ENCODE measurements around the gene EME2. TPM values are rescaled to one million over a fixed set of nuclear protein-coding genes. Genes with fewer than 3 reads are reported as not detected.
"Not testable (repeated sequence)": the region's sequence is repeated elsewhere in the genome, so short reads cannot be mapped to it uniquely, and the experiment has no call there.

EME2 gene
- total RNA-seq, 1 donor from 2014 or later, result 6.8 TPM

DNA sequence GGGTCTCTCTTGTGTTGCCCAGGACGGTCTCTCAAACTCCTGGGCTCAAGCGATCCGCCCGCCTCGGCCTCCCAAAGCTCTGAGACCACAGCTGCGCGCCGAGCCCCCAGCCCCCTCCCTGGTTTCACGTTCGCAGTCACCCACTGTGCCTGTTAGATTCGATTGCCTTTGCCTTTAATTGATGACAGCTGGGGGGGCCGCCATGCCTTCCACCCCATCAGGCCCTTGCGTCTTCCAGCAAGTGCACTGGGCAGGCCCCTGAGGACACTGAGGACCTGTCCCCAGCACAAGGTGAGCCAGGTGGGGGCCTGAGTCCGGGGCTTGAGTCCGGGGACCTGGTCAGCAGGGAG, 17.6 kb downstream of the EME2 start:
- ATAC-seq (no peak), DNase-seq (ENCODE audit: low spot score) (no peak)

GRCh38 chr16:1790611-1791255, 18.1 kb downstream of the EME2 start:
- ATAC-seq (no peak), DNase-seq (ENCODE audit: low spot score) (peak; percentile 52)

- ATAC-seq (no peak), DNase-seq (ENCODE audit: low spot score) (peak; percentile 48)
These were observed 18.8 kb downstream of the EME2 start for GRCh38 chr16:1791256-1791942.

DNA sequence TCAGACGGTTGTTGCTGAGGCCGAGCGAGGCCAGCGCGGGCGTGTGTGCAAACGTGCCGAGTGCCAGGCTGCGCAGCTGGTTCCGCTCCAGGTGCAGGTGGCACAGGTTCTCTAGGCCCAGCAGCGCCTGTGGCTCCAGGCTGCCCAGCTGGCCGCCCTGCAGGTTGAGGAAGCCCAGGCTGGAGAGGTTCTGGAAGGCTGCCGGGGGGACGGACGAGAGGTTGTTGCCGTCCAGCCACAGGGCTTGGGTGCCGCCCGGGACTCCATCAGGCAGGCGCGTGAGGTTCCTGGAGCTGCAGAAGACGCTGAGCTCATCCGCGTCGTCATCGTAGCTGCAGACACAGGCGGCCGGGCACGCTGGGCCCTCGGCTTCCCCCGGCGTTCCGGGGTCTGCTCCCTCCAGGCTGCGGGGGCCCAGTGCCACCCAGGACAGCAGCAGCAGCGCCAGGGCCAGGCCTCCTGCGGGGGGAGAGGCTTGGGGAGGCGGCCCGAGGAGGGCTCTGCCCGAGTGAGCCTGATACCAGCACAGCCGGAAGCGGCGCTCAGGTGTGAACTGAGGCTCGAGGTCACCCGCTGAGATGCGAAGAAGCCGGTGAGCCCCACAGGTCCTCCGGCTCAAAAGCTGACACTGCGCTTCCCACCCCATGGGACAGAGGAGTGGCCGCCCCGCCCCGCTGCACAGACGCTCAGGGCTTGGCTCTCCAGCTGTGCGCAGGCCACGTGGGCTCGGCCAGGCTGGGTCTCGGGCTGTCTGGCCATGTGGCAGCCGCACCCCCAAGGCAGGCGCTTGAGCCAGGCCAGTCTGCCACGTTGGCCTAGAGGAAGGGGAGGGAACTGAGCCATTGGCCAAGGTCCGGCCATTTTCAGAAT, 19.6 kb downstream of the EME2 start:
- ATAC-seq (peak; percentile 67), DNase-seq (ENCODE audit: low spot score) (peak; percentile 86)

DNA sequence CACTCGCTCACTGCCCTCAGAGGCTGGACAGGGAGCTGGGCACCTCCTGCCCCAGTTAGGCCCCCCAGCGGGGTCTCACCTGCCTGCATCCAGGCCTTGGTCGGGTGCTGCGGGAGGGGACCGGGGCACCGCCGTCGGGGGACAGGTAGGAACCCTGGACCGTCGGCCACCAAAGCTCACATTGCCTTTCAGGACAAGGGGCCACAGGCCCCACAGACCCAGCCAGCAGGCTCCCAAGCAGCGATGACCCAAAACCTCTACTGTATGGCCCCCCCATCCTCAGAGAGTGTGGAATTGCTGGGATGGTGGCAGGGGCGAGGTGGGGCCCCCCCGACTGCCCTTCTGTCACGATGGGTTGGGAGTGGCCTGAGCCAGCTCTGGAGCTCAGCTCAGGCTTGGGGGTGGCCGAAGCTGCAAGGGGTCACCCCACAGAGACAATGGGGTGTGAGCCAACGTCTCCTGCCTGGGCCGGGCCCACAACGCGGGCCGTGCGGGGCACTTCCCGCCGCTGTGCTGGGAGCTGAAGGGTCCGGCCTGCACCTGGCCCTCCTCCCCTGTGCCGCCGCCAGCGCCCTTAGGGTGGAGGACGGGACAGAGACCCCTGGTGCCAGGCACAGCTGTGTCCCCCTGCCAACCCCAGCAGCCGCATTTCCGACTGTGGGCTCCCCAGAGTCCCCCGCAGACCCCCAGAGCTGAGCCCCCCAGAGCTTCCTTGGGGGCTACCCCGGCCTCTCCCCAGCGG, 20.4 kb downstream of the EME2 start:
- DNase-seq (ENCODE audit: low spot score), result peak; percentile 46
- peak; percentile 5 for ATAC-seq

- ATAC-seq (peak; percentile 77), DNase-seq (ENCODE audit: low spot score) (peak; percentile 87)
These were observed 21.1 kb downstream of the EME2 start, which contains the start of gene IGFALS for GRCh38 chr16:1793578-1794220. TSS of gene IGFALS (minus strand) at chr16:1793705. CDS start at chr16:1793652, 53 bp downstream.

DNA sequence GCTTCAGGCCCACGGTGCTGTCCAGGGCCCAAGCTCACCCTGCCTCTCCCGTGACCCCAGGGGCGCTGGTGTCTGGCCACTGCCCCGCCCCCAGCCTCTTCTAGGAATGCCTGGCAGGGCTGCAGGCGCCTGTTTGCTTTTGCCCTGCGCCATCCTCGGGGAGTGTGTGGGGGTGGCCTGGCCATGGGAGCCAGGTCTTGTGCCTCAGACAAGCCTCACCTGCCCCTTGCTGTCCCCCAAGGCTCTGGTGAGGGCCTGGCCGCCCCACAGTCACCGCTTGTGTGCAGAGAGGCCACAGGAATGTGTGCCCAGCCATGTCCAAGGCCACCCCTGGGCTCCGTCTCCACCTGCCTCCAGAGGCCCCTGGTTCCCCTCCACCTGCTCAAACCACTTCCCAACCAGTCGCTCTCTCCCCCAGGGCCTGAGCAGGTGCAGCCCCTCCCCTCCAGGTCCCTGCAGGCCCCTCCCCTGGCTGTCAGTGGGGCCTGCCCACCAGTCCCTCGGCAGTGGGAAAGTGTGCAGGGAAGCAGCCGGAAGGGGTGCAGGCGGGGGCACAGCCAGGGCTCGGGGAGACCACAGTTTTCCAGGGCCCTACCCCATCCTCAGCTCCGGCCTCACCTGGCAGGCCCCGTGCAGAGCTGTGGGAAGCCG, 21.7 kb downstream of the EME2 start:
- DNase-seq (ENCODE audit: low spot score), result peak; percentile 90
- ATAC-seq, result peak; percentile 73

- ATAC-seq (no peak), DNase-seq (ENCODE audit: low spot score) (peak; percentile 44)
These were observed 22.5 kb downstream of the EME2 start for GRCh38 chr16:1794908-1795666.

GRCh38 chr16:1799263-1799662, 26.7 kb downstream of the EME2 start:
- DNase-seq (ENCODE audit: low spot score); ATAC-seq: not testable (repeated sequence)

DNA sequence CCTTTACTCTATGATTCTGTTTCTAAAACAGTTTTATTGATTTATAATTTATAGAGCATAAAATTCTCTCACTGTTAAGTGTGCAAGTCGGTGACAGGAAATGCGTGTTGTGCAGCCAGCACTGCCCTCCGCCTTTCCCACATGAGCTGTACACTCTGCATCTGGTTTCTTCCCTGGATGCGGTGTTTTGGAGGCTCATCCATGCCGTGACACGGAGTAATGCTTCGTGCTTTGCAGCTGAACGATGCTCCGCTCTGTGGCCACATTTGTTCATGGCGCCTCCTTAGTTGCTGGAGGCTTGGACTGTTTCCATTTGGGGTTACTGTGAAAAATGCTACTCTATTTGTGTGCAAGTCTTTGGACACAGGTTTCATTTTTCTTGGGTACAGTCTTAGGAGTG, 28.1 kb downstream of the EME2 start:
- peak; percentile 11 for ATAC-seq
- no peak for DNase-seq (ENCODE audit: low spot score)

- DNase-seq (ENCODE audit: low spot score), result no peak
- no peak for ATAC-seq
These were observed 35.0 kb downstream of the EME2 start for GRCh38 chr16:1807626-1808025.

DNA sequence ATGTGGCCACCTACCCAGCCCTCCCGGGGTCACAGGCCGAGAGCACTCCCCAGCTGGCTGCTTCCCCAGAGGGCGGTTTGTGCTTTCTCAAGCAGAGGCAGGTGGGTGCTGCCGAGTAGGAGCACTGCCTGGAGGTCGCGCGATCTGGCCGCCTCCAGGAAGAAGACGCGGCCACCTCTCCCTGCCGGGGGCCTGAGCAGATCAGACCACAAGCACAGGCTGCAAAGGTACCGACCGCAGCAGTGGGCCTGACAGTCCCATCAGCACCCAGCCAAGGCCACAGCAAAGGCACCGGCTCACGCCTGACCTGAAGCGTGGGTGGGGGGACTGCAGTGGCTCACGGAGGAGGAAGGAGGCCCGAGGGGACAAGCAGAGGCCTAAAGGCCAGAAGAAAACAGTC, 36.1 kb downstream of the EME2 start:
- no peak for DNase-seq (ENCODE audit: low spot score)
- ATAC-seq, result no peak

- no peak for DNase-seq (ENCODE audit: low spot score)
- ATAC-seq, result peak; percentile 6
These were observed 36.7 kb downstream of the EME2 start for GRCh38 chr16:1809281-1809801.

DNA sequence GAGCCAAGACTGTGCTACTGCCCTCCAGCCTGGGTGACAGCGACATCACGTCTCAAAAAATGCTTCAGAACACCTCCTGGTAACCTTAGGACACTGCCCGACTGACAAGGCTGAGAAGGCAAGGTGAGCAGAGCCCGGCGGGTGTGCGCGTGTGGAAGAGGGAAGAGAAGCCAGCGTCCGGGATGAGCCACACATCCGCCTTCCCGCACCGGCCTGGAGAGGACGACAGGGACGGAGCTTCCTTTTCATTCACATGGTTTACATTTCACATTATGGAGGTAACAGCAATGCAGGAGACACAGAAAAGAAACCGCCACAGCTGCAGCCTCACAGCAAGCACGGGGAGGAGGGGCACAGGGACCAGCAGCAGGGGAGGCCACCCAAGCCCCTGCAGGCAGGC, 37.5 kb downstream of the EME2 start:
- DNase-seq (ENCODE audit: low spot score) (no peak), ATAC-seq (no peak)

GRCh38 chr16:1810536-1810935, 37.9 kb downstream of the EME2 start:
- DNase-seq (ENCODE audit: low spot score), result no peak
- no peak for ATAC-seq

DNA sequence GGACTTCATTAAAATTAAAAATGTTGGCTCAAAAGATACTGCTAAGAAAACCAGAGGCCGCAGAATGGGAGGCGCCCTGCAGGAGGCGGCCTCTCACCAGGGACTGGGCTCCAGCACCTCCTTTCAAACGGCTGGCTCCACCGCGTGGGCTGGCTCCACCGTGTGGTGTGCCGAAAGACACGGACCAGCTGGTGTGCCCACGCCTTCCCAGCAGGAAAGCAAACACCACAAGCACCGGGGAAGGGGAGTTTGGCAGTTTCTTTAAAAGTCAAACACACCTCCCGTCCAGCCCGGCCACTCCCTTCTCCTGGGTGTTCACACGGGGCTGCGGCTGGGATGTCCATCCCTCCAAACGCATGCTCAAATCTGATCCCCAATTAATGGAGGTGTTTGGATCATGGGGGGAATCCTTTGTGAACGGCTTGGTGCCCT, 40.1 kb downstream of the EME2 start:
- DNase-seq (ENCODE audit: low spot score), result peak; percentile 90
- peak; percentile 88 for ATAC-seq

- no peak for ATAC-seq
These were observed 42.9 kb downstream of the EME2 start for GRCh38 chr16:1815461-1815860.

DNA sequence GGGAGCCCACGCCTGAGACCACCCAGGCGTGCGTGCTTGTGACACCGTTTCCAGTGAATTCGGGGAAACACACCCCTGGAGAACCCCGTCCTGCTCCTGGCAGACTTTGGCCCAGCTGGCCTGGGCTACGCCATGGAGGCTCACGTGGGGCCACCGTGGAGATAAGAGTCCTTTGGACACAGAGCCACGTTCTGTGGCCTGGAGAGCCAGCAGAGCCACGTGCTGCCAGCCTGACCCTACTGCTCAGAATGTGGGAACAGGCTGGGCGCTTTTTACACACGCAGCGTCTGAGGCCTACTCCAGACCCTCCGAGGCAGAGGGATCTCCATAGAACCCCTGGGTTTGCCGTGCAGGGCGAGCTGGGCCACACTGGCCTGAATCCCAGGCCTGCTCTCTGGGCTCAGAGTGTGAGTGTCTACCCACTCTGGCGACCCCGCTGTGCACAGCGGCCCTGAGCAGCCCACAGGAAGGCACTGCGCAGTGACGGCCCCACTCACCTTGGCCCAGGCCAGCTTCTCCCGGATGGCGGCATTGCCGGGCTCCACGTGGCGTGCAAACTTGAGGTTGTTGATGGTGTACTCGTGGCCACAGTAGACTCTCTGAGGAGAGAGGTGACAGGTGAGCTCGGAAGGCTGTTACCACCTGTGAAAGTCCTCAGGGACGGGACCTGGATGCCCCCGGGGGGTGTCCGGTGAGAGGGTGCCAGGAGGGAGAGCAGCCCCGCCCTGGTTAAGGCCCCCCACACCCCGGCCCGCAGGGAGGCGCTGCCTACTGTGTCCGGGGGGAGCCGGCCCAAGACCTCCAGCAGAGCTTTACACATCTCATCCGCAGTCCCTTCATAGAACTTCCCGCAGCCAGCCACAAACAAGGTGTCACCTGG, 44.0 kb downstream of the EME2 start:
- DNase-seq (ENCODE audit: low spot score) (peak; percentile 85), ATAC-seq (peak; percentile 43)

More at GRCh38 chr16:1815461-1815860, 42.9 kb downstream of the EME2 start:
- DNase-seq (ENCODE audit: low spot score), result no peak

Measured in left lobe of liver (tissue), 2 donors.